HG02938 (cell line): ENCODE measurements around the gene SLC17A5.
"Not testable (repeated sequence)": the region's sequence is repeated elsewhere in the genome, so short reads cannot be mapped to it uniquely, and the experiment has no call there.

Experiments used
- ATAC-seq: cut with Tn5 transposase; IDR thresholded peaks from one replicate; pipeline ENCODE4 v1.9.1; 2021; ENCODE audit warnings: mild to moderate bottlenecking, moderate library complexity; ENCODE audit not compliant: unreplicated experiment

SLC17A5 gene, protein sequence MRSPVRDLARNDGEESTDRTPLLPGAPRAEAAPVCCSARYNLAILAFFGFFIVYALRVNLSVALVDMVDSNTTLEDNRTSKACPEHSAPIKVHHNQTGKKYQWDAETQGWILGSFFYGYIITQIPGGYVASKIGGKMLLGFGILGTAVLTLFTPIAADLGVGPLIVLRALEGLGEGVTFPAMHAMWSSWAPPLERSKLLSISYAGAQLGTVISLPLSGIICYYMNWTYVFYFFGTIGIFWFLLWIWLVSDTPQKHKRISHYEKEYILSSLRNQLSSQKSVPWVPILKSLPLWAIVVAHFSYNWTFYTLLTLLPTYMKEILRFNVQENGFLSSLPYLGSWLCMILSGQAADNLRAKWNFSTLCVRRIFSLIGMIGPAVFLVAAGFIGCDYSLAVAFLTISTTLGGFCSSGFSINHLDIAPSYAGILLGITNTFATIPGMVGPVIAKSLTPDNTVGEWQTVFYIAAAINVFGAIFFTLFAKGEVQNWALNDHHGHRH

GRCh38 chr6:73653571-73654424 lies at the start of gene SLC17A5:
SLC17A5 (minus strand) TSS chr6:73653992; CDS start chr6:73653886, 106 bp downstream.
- ATAC-seq: peak; percentile 78

DNA sequence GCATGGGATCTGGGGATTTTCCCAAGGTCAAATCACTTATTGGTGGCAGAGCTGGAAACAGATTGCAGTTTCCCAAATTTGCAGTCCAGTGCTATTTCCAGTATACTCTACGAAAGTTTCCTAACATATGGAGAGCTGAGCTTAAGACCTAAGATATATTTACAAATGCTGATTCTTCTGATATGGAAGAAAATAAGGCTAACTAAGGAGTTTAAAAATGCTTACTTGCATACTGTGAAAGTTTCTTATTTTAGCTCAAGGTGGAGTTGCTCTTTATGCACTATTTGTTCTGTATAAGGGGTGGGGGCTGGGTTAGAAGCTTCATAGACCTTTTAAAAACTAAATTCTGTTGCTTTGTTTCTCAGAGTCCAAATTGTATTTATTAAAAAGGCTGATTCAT lies 49.7 kb upstream of the SLC17A5 start:
- no peak for ATAC-seq

DNA sequence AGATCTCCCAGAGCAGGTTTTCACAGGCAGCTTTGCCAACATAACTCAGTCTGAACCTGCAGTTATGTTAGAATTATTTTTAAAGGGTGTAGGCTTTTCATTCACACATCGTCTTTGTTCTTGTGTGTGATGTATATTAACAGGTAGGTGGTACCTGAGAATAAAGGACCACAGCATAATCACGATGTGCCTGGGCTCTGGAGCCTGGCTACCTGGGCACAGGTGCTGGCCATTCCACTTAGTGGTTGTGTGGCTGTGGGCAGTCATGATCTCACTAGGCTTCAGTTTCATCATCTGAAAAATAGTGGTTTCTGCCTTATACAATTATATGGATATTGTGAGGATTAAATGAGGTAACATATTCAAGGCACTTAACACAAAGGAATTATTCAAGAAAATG lies 48.7 kb upstream of the SLC17A5 start:
- no peak for ATAC-seq

- no peak for ATAC-seq
Observed at GRCh38 chr6:73699676-73700459, 46.1 kb upstream of the SLC17A5 start.

- ATAC-seq: no peak
Observed at GRCh38 chr6:73696966-73697655, 43.3 kb upstream of the SLC17A5 start.

GRCh38 chr6:73695619-73696421 lies 42.0 kb upstream of the SLC17A5 start, which contains the start of gene CD109:
CD109 (plus strand) TSS chr6:73696203; CDS start chr6:73696216, 13 bp downstream.
- peak; percentile 59 for ATAC-seq

DNA sequence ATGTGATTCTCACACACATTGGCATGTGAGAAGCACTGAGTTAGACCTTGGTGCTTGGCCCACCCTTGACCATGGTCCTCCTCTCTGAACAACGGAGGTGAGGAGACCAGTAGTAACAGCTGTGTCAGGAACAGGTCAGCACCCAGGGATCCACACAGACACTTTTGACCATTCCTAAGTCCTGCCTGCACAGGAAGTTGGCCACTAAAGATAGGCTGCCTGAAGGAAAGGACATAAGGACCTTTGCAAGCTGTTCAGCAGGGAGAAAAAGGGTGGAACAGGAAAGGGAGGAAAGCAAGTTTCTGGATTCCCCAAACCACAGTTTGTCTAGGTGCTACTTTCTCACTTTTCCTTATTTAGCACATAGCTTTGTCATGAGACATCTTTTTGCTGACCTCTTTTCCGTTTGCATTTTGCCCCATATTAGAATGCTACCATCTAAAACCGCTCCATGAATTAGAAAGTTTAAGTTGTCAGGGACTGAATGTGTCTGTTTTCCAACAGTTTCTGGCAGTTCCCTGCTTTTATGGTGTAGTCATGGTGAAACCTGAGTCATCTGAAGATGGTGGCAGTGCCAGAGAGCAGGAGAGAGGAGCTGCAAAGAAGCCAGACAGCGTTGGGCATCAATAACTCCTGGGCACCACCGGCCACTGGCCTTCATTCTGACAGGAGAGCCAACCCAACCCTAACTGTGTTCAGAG lies 41.1 kb upstream of the SLC17A5 start:
- ATAC-seq: peak; percentile 2

GRCh38 chr6:73691512-73691911 lies 37.7 kb upstream of the SLC17A5 start:
- ATAC-seq: no peak

DNA sequence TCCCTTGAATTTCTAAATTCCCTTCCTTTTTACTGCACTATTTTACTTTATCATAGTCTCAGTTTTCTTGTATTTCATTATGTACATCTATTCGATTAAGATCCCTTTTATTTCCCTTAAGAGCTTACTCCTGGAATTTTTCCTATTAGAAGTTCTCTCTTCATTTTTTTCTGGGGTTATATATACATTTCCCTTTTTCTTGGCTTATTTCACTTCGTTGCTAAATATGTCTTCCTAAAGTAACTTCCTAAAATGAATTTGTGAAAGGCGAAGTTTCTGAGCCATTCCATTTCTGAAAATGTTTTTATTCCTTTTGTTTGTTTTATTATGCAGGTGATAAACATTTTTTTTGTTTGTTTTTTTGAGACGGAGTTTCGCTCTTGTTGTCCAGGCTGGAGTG lies 36.3 kb upstream of the SLC17A5 start:
- no peak for ATAC-seq

- ATAC-seq: no peak
Observed at GRCh38 chr6:73688351-73688750, 34.6 kb upstream of the SLC17A5 start.

DNA sequence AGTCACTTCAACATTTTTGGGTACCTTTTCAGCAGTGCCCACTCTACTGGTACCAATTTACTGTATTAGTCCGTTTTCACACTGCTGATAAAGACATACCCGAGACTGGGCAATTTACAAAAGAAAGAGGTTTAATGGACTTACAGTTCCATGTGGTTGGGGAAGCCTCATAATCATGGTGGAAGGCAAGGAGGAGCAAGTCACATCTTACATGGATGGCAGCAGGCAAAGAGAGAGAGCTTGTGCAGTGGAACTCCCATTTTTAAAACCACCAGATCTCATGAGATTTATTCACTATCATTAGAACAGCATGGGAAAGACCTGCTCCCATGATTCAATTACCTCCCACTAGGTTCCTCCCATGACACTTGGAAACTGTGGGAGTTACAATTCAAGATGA lies 29.8 kb upstream of the SLC17A5 start:
- not testable (repeated sequence) for ATAC-seq

DNA sequence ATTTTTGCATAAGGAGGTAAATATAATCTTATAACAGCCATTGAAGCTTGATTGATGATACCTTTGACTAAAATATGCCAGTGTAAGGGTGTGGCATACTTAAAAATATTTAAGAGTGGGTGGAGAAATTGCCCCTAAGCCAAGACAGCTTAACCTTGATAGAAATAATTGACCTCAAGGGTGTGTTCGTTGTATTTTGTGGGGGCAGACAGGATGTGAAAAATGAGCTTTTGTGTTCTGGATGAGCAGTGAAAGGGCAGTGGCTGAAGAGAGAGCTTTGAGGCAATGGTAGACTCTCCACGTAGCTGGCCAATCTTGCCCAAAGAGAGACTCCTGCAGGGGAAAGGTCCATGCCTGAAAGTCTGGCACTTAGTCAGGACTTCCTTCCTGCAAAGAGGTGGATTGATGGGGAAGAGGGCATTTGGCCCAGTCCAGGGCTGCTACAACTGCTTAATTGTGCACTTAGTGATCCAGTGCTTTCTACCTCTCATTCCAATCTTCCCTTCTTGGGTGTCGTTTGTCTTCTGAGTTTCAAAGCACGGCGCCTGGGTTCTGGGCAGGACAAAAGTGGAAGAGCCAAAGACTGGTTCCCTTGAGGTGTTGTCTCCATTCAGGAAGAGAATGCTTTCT lies 26.6 kb upstream of the SLC17A5 start:
- ATAC-seq: no peak

- ATAC-seq: not testable (repeated sequence)
Observed at GRCh38 chr6:73679846-73680245, 26.1 kb upstream of the SLC17A5 start.

- no peak for ATAC-seq
Observed at GRCh38 chr6:73679009-73679408, 25.2 kb upstream of the SLC17A5 start.

DNA sequence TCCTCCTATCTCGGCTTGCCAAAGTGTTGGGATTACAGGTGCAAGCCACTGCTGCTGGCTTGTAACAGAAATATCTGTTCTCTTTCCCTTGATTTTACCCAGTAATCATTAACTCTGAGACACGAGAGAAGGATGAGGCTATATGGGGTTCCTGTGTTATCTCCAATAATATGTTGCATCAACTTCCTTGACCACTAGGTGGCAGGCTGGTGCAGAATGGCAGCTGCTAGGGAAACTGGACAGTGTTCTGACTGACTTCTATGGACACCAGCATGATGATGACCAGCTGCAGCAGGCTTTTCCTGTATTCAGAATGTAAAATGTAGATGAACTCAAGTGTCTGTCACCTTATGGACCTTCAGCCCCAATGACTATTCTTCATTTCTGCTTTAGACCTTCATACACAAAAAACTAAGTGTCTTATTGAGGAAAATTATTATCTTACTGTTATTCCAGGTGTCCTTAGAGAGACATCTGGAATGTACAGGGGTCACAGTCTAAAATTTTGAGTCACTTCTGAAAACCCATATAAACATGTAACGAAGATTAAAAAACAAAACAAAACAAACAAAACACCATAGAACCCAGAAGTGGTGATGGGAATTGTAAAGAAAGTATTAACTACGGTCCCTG lies 21.8 kb upstream of the SLC17A5 start:
- peak; percentile 98 for ATAC-seq

GRCh38 chr6:73671911-73672685 lies 18.3 kb upstream of the SLC17A5 start:
- ATAC-seq: no peak

DNA sequence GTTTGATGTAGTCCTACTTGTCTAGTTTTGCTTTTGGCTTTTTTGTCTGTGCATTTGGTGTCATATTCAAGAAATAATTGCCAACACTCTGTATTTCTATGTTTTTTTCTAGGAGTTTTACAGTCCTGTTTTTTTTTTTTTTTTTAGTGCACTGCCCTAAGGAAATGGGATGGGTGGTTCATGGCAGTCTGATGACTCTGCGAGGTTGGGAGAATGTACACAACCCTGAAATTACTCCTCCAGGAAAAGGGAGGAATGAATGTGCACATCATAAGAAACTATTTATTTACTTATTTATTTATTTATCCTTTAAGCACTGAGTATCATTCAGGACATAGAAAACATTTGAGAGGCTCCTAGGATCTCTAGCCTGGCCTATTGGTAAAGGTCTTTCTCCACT lies 15.2 kb upstream of the SLC17A5 start:
- ATAC-seq: no peak
